H1 (cell line): ENCODE measurements around the gene LRCH2. TPM values are rescaled to one million over a fixed set of nuclear protein-coding genes. Genes with fewer than 3 reads are reported as not detected.

Experiments used
- CTCF ChIA-PET: fragments of 300-600 bp; sonication (Branson Sonifier 250); formaldehyde crosslinking; loops from one replicate; lab custom pipeline; 2021; ENCODE audit not compliant: partially characterized antibody; lab: Charles Lee
- POLR2A ChIA-PET: fragments of 300-600 bp; sonication (Branson Sonifier 250); formaldehyde crosslinking; loops from one replicate; lab custom pipeline; 2021; ENCODE audit warnings: inconsistent platforms; ENCODE audit not compliant: partially characterized antibody; lab: Charles Lee
- DNase-seq, 2 experiments: peaks; one replicate each; pipeline versions ENCODE4 v3.0.0 to v3.0.0-alpha.2; 2010 to 2022; ENCODE audit warnings: low spot score in 2 of 2, low read depth in 1 of 2, mixed read lengths in 1 of 2
- FAIRE-seq: peaks from 2 replicates; lab custom pipeline; 2011; peaks lifted over from hg19 to GRCh38; lab: Jason Lieb, UNC
- H2AFZ ChIP-seq: 2 replicates; pipeline ENCODE4 v1.8.1; 2012; ENCODE audit warnings: low read length, inconsistent platforms
- H2AK5ac ChIP-seq: 2 replicates; pipeline ENCODE4 v1.6.1; 2013; ENCODE audit warnings: low read depth, low read length
- H2BK120ac ChIP-seq: replicated peaks from 2 replicates; pipeline ENCODE3; 2013; ENCODE audit warnings: low read depth, low read length, inconsistent platforms
- H2BK12ac ChIP-seq: 2 replicates; pipeline ENCODE4 v1.6.1; 2013; ENCODE audit warnings: low read depth, low read length
- H2BK15ac ChIP-seq: 2 replicates; pipeline ENCODE4 v1.6.1; 2013; ENCODE audit warnings: low read length
- H2BK20ac ChIP-seq: 2 replicates; pipeline ENCODE4 v1.6.1; 2013; ENCODE audit warnings: low read length
- H2BK5ac ChIP-seq: 2 replicates; pipeline ENCODE4 v1.6.1; 2013; ENCODE audit warnings: low read depth, low read length
- H3K14ac ChIP-seq: 2 replicates; pipeline ENCODE4 v1.6.1; 2013; ENCODE audit warnings: inconsistent platforms; ENCODE audit not compliant: insufficient read length
- H3K18ac ChIP-seq: 2 replicates; pipeline ENCODE4 v1.6.1; 2013; ENCODE audit warnings: low read length; ENCODE audit errors: extremely low read depth
- H3K23ac ChIP-seq: 2 replicates; pipeline ENCODE4 v1.6.1; 2013; ENCODE audit warnings: inconsistent platforms; ENCODE audit not compliant: insufficient read length
- H3K23me2 ChIP-seq: 2 replicates; pipeline ENCODE4 v1.6.1; 2013; ENCODE audit warnings: low read depth, low read length
- H3K27ac ChIP-seq: 2 replicates; pipeline ENCODE4 v1.6.1; 2011; ENCODE audit warnings: low read depth, low read length, inconsistent platforms
- H3K27me3 ChIP-seq, 4 experiments: replicated peaks in 1 of 4; 1 replicate in 1 of 4; 2 replicates in 3 of 4; pipeline versions ENCODE4 v1.6.1 to v1.8.1; 2011 to 2013; ENCODE audit warnings: low read length in 3 of 4, mild to moderate bottlenecking in 3 of 4, inconsistent platforms in 2 of 4, mixed read lengths in 2 of 4, moderate library complexity in 1 of 4; ENCODE audit not compliant: control insufficient read depth in 3 of 4, insufficient read depth in 3 of 4; ENCODE audit errors: extremely low read depth in 1 of 4
- H3K36me3 ChIP-seq, 4 experiments: 2 replicates each; pipeline versions ENCODE4 v1.6.1 to v1.8.1; 2011 to 2013; ENCODE audit warnings: mild to moderate bottlenecking in 4 of 4, low read length in 3 of 4, moderate library complexity in 2 of 4, control low read depth in 1 of 4, inconsistent platforms in 1 of 4; ENCODE audit not compliant: insufficient read depth in 4 of 4, control insufficient read depth in 2 of 4
- H3K4ac ChIP-seq: replicated peaks from 2 replicates; pipeline ENCODE3; 2013; ENCODE audit warnings: low read length, low read depth, mixed read lengths, inconsistent platforms; ENCODE audit not compliant: insufficient read length
- H3K4me1 ChIP-seq, 4 experiments: replicated peaks in 1 of 4; 1 replicate in 1 of 4; 2 replicates in 3 of 4; pipeline versions ENCODE4 v1.6.1 to v1.8.1; 2011 to 2013; ENCODE audit warnings: low read length in 3 of 4, inconsistent platforms in 2 of 4, mixed read lengths in 1 of 4; ENCODE audit not compliant: insufficient read depth in 4 of 4, control insufficient read depth in 3 of 4
- H3K4me2 ChIP-seq, 2 experiments: 2 replicates each; pipeline versions ENCODE4 v1.6.1 to v1.8.1; 2011 to 2013; ENCODE audit warnings: low read depth in 2 of 2, low read length in 2 of 2, control low read depth in 1 of 2, inconsistent platforms in 1 of 2, mild to moderate bottlenecking in 1 of 2; ENCODE audit not compliant: insufficient read depth in 1 of 2
- H3K4me3 ChIP-seq, 4 experiments: fragments of 200-600, 300-600 bp in 1 of 4; sonication (generic), shearing (Covaris generic), sonication (Bioruptor Twin) in 1 of 4; 2 replicates each; pipeline versions ENCODE4 v1.5.1 to v1.8.1; 2011 to 2016; ENCODE audit warnings: low read length in 4 of 4, low read depth in 3 of 4, control low read depth in 2 of 4, inconsistent platforms in 2 of 4, mild to moderate bottlenecking in 2 of 4, mixed read lengths in 1 of 4, moderate library complexity in 1 of 4; ENCODE audit not compliant: insufficient read depth in 2 of 4; ENCODE audit errors: extremely low read depth in 1 of 4
- H3K56ac ChIP-seq: replicated peaks from 2 replicates; pipeline ENCODE3; 2013; ENCODE audit warnings: low read depth, mild to moderate bottlenecking, mixed read lengths, low read length, inconsistent platforms; ENCODE audit not compliant: insufficient read length
- H3K79me1 ChIP-seq: 2 replicates; pipeline ENCODE4 v1.6.1; 2013; ENCODE audit warnings: low read depth, low read length, control low read depth
- H3K79me2 ChIP-seq, 2 experiments: 2 replicates each; pipeline versions ENCODE4 v1.6.1 to v1.8.1; 2012 to 2013; ENCODE audit warnings: low read length in 2 of 2, mild to moderate bottlenecking in 2 of 2, inconsistent platforms in 1 of 2; ENCODE audit not compliant: insufficient read depth in 2 of 2, control insufficient read depth in 1 of 2
- H3K9ac ChIP-seq, 4 experiments: replicated peaks in 1 of 4; 1 replicate in 1 of 4; 2 replicates in 3 of 4; pipeline versions ENCODE4 v1.6.1 to v1.8.1; 2011 to 2013; ENCODE audit warnings: low read depth in 3 of 4, low read length in 3 of 4, control low read depth in 2 of 4, mild to moderate bottlenecking in 2 of 4, moderate library complexity in 2 of 4, inconsistent platforms in 1 of 4; ENCODE audit errors: extremely low read depth in 1 of 4
- H3K9me3 ChIP-seq, 2 experiments: 2 replicates each; pipeline versions ENCODE4 v1.6.1 to v1.8.1; 2012 to 2013; ENCODE audit warnings: mild to moderate bottlenecking in 2 of 2, moderate library complexity in 2 of 2, control low read depth in 1 of 2, inconsistent platforms in 1 of 2, low read depth in 1 of 2, low read length in 1 of 2, mixed read lengths in 1 of 2; ENCODE audit not compliant: insufficient read depth in 2 of 2
- H4K20me1 ChIP-seq, 2 experiments: replicated peaks in 1 of 2; 2 replicates each; pipeline versions ENCODE3 to v1.8.1; 2011 to 2013; ENCODE audit warnings: inconsistent platforms in 2 of 2, low read length in 2 of 2, mild to moderate bottlenecking in 1 of 2; ENCODE audit not compliant: insufficient read depth in 2 of 2, control insufficient read depth in 1 of 2
- H4K5ac ChIP-seq: 2 replicates; pipeline ENCODE4 v1.6.1; 2013; ENCODE audit warnings: low read length, low read depth, mixed read lengths, inconsistent platforms; ENCODE audit not compliant: insufficient read length
- H4K8ac ChIP-seq: 2 replicates; pipeline ENCODE4 v1.8.0; 2013; ENCODE audit warnings: mild to moderate bottlenecking, moderate library complexity, low read length, inconsistent platforms; ENCODE audit not compliant: insufficient read depth; ENCODE audit errors: extremely low read depth
- H4K91ac ChIP-seq: replicated peaks from 2 replicates; pipeline ENCODE3; 2013; ENCODE audit warnings: low read length, mixed read lengths, inconsistent platforms; ENCODE audit not compliant: insufficient read length
- ATF2 ChIP-seq: IDR thresholded peaks from 2 replicates; pipeline ENCODE4 v1.6.1; 2012; ENCODE audit warnings: low read length, inconsistent platforms
- CTCF ChIP-seq, 3 experiments: IDR thresholded peaks; 1 replicate in 2 of 3; 2 replicates in 1 of 3; pipeline versions ENCODE4 v1.5.1 to v1.6.1; 2011; ENCODE audit warnings: low read length in 3 of 3, mild to moderate bottlenecking in 3 of 3, inconsistent platforms in 2 of 3, low read depth in 1 of 3, moderate library complexity in 1 of 3; ENCODE audit not compliant: insufficient read depth in 1 of 3; ENCODE audit errors: control extremely low read depth in 1 of 3
- KDM5A ChIP-seq: fragments of 200-600 bp; IDR thresholded peaks from 2 replicates; pipeline ENCODE4 v1.7.1; 2012; ENCODE audit warnings: mild to moderate bottlenecking, low read length, inconsistent platforms, mixed read lengths
- RAD21 ChIP-seq, 2 experiments: IDR thresholded peaks in 1 of 2; conservative IDR thresholded peaks in 1 of 2; 2 replicates each; pipeline ENCODE4 v1.6.1; 2011; ENCODE audit warnings: low read depth in 2 of 2, low read length in 2 of 2, improper control_type of control experiment in 1 of 2, inconsistent platforms in 1 of 2, mild to moderate bottlenecking in 1 of 2, moderate library complexity in 1 of 2
- RXRA ChIP-seq: IDR thresholded peaks from 2 replicates; pipeline ENCODE4 v1.6.1; 2011; ENCODE audit warnings: low read depth, mild to moderate bottlenecking, low read length, moderate library complexity; ENCODE audit not compliant: insufficient read depth
- TBP ChIP-seq: IDR thresholded peaks from 2 replicates; pipeline ENCODE4 v1.6.1; 2011; ENCODE audit warnings: low read depth, low read length, improper control_type of control experiment
- WGBS, 2 experiments: shearing (Covaris generic) in 1 of 2; methylation state at CpG; one replicate each; pipeline versions ENCODE4 v1.1.6 to v1.1.7; 2013 to 2015; ENCODE audit warnings: low lambda C conversion rate in 2 of 2, mixed read lengths in 2 of 2, inconsistent platforms in 1 of 2, low coverage in 1 of 2, missing lambda C conversion rate in 1 of 2; ENCODE audit not compliant: insufficient replicate concordance in 2 of 2, insufficient coverage in 1 of 2, insufficient read length in 1 of 2; ENCODE audit errors: extremely low coverage in 1 of 2, missing lambda C conversion rate in 1 of 2; 5-methylcytosine and 5-hydroxymethylcytosine counted together
- polyA plus RNA-seq, 7 experiments: library from polyadenylated mRNA; depleted of rRNA in 3 of 7; stranded (reverse) in 5 of 7; unstranded in 2 of 7; fragments of >200 nt in 5 of 7; fragments of 200-250 nt in 2 of 7; gene quantifications; 1 replicate in 5 of 7; 2 replicates in 1 of 7; 4 replicates in 1 of 7; pipeline versions ENCODE4 v1.2.1 to v1.2.3, GENCODE V29; 2011 to 2013; ENCODE audit warnings: missing spikeins in 2 of 7, mixed read lengths in 2 of 7
- total RNA-seq: library from RNA; stranded (reverse); fragmentation: NEBNext Ultra II Directional; extraction: Animal tissue kit (Norgen Biotek cat#: 25700); gene quantifications from 2 replicates; pipeline ENCODE4 v1.2.1, GENCODE V29; 2021

The LRCH2 gene
- total and polyA plus RNA-seq, 2 of the 8 experiments (the other 6 are each of a cell fraction or from before 2014, with no cell fraction given): 1.5 to 5.5 TPM

GRCh38 chrX:115189646-115190635, 44.0 kb downstream of the LRCH2 start:
- H2BK120ac ChIP-seq: no peak overlapping the region
- no peaks in the 10 kb centered on the region for H3K4me1 ChIP-seq
- DNase-seq (no peak), FAIRE-seq (no peak)
- no peaks in the 10 kb centered on the region for H3K79me1 ChIP-seq
- H4K5ac ChIP-seq: no peak overlapping the region
- H3K23me2 ChIP-seq: no peaks in the 10 kb centered on the region
- H2BK5ac ChIP-seq: no peak overlapping the region
- no peak overlapping the region for H3K27ac ChIP-seq
- H3K4me2 ChIP-seq: no peak overlapping the region
- no peak overlapping the region for H3K23ac ChIP-seq
- CTCF ChIA-PET: no interaction called here
- H3K18ac ChIP-seq: no peak overlapping the region
- no peaks in the 10 kb centered on the region for H4K20me1 ChIP-seq
- H2BK12ac ChIP-seq: no peak overlapping the region
- H2BK15ac ChIP-seq: no peak overlapping the region
- 90% methylated on average over 8 of the region's 76 CpGs; no CpG with 5 or more reads in 1 of the 2 experiments for WGBS, 2 experiments
- H2AFZ ChIP-seq: no peak overlapping the region
- H2AK5ac ChIP-seq: no peak overlapping the region
- no peaks in the 10 kb centered on the region for H3K27me3 ChIP-seq
- no peak overlapping the region for H3K4me3 ChIP-seq
- peaks cover 0 to 29% of the 10 kb centered on the region in 2 experiments; a peak in 1 of 4 replicates for H3K9me3 ChIP-seq
- H3K79me2 ChIP-seq: no peaks in the 10 kb centered on the region
- no peak overlapping the region for H3K9ac ChIP-seq
- no peak overlapping the region for H4K91ac ChIP-seq
- H3K4ac ChIP-seq: no peak overlapping the region
- H4K8ac ChIP-seq: no peak overlapping the region
- H3K56ac ChIP-seq: no peak overlapping the region
- peaks cover 0 to 12% (median 0%) of the 10 kb centered on the region in 4 experiments; a peak in 3 of 8 replicates for H3K36me3 ChIP-seq
- no peak overlapping the region for H3K14ac ChIP-seq
- no peak overlapping the region for H2BK20ac ChIP-seq
- POLR2A ChIA-PET: no interaction called here
- TF ChIP-seq RXRA: no peak
- no peak for TF ChIP-seq RAD21 (IDR thresholded peaks at IDR 0.05 in 1 of 2, conservative IDR thresholded peaks at IDR 0.05 in 1 of 2; ENCODE audit: low read depth in 2 of 2, low read length in 2 of 2)
- TF ChIP-seq TBP: no peak
- no peak for TF ChIP-seq ATF2
- no peak for TF ChIP-seq KDM5A
- TF ChIP-seq CTCF (IDR thresholded peaks at IDR 0.05; ENCODE audit: control extremely low read depth in 1 of 3, insufficient read depth in 1 of 3, low read depth in 1 of 3, low read length in 3 of 3): no peak
